K562 (cell line): ENCODE measurements around the gene SLC4A2. TPM values are rescaled to one million over a fixed set of nuclear protein-coding genes. Genes with fewer than 3 reads are reported as not detected.

Experiments used
- BACH1 ChIP-seq: fragments of 200-800 bp; sonication (Bioruptor generic); IDR thresholded peaks from 2 replicates; pipeline ENCODE4 v1.6.1; 2016; ENCODE audit warnings: missing genetic modification characterization, missing compliant biosample characterization
- CREM ChIP-seq: IDR thresholded peaks from 2 replicates; pipeline ENCODE4 v1.6.1; 2014; ENCODE audit warnings: antibody characterized with exemption, low read depth
- ELF2 ChIP-seq: fragments of 250-450 bp; sonication (Bioruptor Pico); IDR thresholded peaks from 2 replicates; pipeline ENCODE4 v1.5.0; 2021; ENCODE audit warnings: mild to moderate bottlenecking
- GTF2F1 ChIP-seq: IDR thresholded peaks from 2 replicates; pipeline ENCODE4 v1.6.1; 2011; ENCODE audit warnings: low read depth, low read length, improper control_type of control experiment
- HLTF ChIP-seq: fragments of 450-650 bp; IDR thresholded peaks from 2 replicates; pipeline ENCODE4 v1.6.1; 2016
- NFYB ChIP-seq: IDR thresholded peaks from 2 replicates; pipeline ENCODE4 v1.6.1; 2011; ENCODE audit warnings: mild to moderate bottlenecking, moderate library complexity; ENCODE audit not compliant: insufficient read length; ENCODE audit errors: extremely low read depth
- PML ChIP-seq: IDR thresholded peaks from 2 replicates; pipeline ENCODE4 v1.6.1; 2012; ENCODE audit warnings: low read length, inconsistent platforms
- POLR2AphosphoS5 ChIP-seq: IDR thresholded peaks from 2 replicates; pipeline ENCODE4 v1.6.1; 2011; ENCODE audit warnings: mild to moderate bottlenecking, low read depth, low read length, moderate library complexity; ENCODE audit not compliant: control insufficient read depth, insufficient read depth
- RHOXF2B ChIP-seq: fragments of 250-450 bp; sonication (Bioruptor Pico); conservative IDR thresholded peaks from 2 replicates; pipeline ENCODE4 v1.5.1; 2021
- SRF ChIP-seq, 2 experiments: fragments of 250-450, 450-650 bp in 1 of 2; sonication (Bioruptor Pico) in 1 of 2; sonication (generic) in 1 of 2; formaldehyde crosslinking; IDR thresholded peaks; 2 replicates each; pipeline versions ENCODE4 v1.5.0 to v1.5.1; 2020 to 2022; ENCODE audit warnings: mild to moderate bottlenecking in 1 of 2, missing genetic modification reagents in 1 of 2
- ZNF143 ChIP-seq: sonication (generic); formaldehyde crosslinking; IDR thresholded peaks from 2 replicates; pipeline ENCODE4 v1.9.0; 2022; ENCODE audit warnings: mild to moderate bottlenecking, missing genetic modification reagents
- ZNF217 ChIP-seq: sonication (generic); formaldehyde crosslinking; IDR thresholded peaks from 2 replicates; pipeline ENCODE4 v1.8.0; 2022; ENCODE audit warnings: mild to moderate bottlenecking, missing genetic modification reagents
- ZNF512 ChIP-seq: IDR thresholded peaks from 2 replicates; pipeline ENCODE4 v1.6.1; 2016; ENCODE audit warnings: missing genetic modification characterization, missing compliant biosample characterization
- ZNF639 ChIP-seq, 2 experiments: fragments of 200-800 bp in 1 of 2; sonication (Bioruptor generic) in 1 of 2; sonication (generic) in 1 of 2; formaldehyde crosslinking in 1 of 2; IDR thresholded peaks in 1 of 2; conservative IDR thresholded peaks in 1 of 2; 2 replicates each; pipeline versions ENCODE4 v1.5.0 to v1.6.1; 2016 to 2020; ENCODE audit warnings: missing compliant biosample characterization in 1 of 2, missing genetic modification characterization in 1 of 2, missing genetic modification reagents in 1 of 2
- ZNF668 ChIP-seq: fragments of 250-450 bp; sonication (Bioruptor Pico); IDR thresholded peaks from 2 replicates; pipeline ENCODE4 v1.8.0; 2022; ENCODE audit warnings: mild to moderate bottlenecking, inconsistent platforms
- ZNF699 ChIP-seq: fragments of 250-450 bp; sonication (Bioruptor Pico); IDR thresholded peaks from 2 replicates; pipeline ENCODE4 v1.8.0; 2021; ENCODE audit warnings: mild to moderate bottlenecking, moderate library complexity; ENCODE audit not compliant: insufficient replicate concordance
- ZNF75A ChIP-seq: fragments of 450-650 bp; formaldehyde crosslinking; IDR thresholded peaks from 2 replicates; pipeline ENCODE4 v1.4.0; 2020; ENCODE audit warnings: mild to moderate bottlenecking
- ZNF76 ChIP-seq: fragments of 250-450 bp; sonication (Bioruptor Pico); IDR thresholded peaks from 2 replicates; pipeline ENCODE4 v1.4.0; 2020; ENCODE audit warnings: mild to moderate bottlenecking, moderate library complexity, borderline replicate concordance
- polyA plus RNA-seq, 8 experiments: library from polyadenylated mRNA; depleted of rRNA in 4 of 8; stranded (reverse) in 5 of 8; unstranded in 3 of 8; fragments of >200 nt; fragmentation: Nextera tagmentation in 2 of 8; fragmentation: Illumina TruSeq in 1 of 8; extraction: Ambion mirVana in 2 of 8; extraction: Trizol in 1 of 8; gene quantifications; 2 replicates each; pipeline versions ENCODE4 v1.2.1 to v1.2.3, GENCODE V29; 2011 to 2014; ENCODE audit warnings: inconsistent platforms in 1 of 8, missing spikeins in 1 of 8
- total RNA-seq, 7 experiments: library from RNA; depleted of rRNA in 6 of 7; stranded (reverse); fragments of >200 nt in 6 of 7; fragmentation: Illumina TruSeq in 2 of 7; extraction: Trizol in 2 of 7; gene quantifications; 2 replicates each; pipeline versions ENCODE4 v1.2.1 to v1.2.3, GENCODE V29; 2011 to 2021; ENCODE audit warnings: low replicate concordance in 1 of 7
- TF ChIP-seq, protein P1 (sequence below): fragments of 250-450 bp; sonication (Bioruptor Pico); IDR thresholded peaks from 2 replicates; pipeline ENCODE4 v1.4.0; 2020; ENCODE audit warnings: mild to moderate bottlenecking, moderate library complexity
- TF ChIP-seq, protein P2 (sequence below): fragments of 200-800 bp; sonication (Bioruptor generic); IDR thresholded peaks from 2 replicates; pipeline ENCODE4 v1.6.1; 2017; ENCODE audit warnings: missing genetic modification characterization, missing compliant biosample characterization

SLC4A2 gene
- total and polyA plus RNA-seq, 9 of the 15 experiments (the other 6 are each of a cell fraction or from before 2014, with no cell fraction given), result 11.4 to 375 (median 130) TPM

- TF ChIP-seq SRF (CRISPR knock-in tag; IDR thresholded peaks at IDR 0.05), result no peak
- TF ChIP-seq GTF2F1, result 0 out of 2 replicates have a peak, but pooled peaks have one; percentile 12
- no peak for TF ChIP-seq ZNF217 (CRISPR knock-in tag)
- no peak for TF ChIP-seq NFYB
- TF ChIP-seq RHOXF2B (CRISPR knock-in tag), result no peak
- TF ChIP-seq ZNF668 (CRISPR knock-in tag), result no peak
- TF ChIP-seq BACH1 (tag), result no peak
- TF ChIP-seq PML, result peak; percentile 39; the same call in 1 of the 2 replicates
- TF ChIP-seq HLTF, result no peak
- TF ChIP-seq ZNF75A, result 0 out of 2 replicates have a peak, but pooled peaks have one; percentile 24
- TF ChIP-seq CREM, result no peak; the same call in 1 of the 2 replicates
- TF ChIP-seq ZNF512, result no peak
- no peak for TF ChIP-seq ZNF76 (CRISPR knock-in tag)
- TF ChIP-seq, protein P1, sequence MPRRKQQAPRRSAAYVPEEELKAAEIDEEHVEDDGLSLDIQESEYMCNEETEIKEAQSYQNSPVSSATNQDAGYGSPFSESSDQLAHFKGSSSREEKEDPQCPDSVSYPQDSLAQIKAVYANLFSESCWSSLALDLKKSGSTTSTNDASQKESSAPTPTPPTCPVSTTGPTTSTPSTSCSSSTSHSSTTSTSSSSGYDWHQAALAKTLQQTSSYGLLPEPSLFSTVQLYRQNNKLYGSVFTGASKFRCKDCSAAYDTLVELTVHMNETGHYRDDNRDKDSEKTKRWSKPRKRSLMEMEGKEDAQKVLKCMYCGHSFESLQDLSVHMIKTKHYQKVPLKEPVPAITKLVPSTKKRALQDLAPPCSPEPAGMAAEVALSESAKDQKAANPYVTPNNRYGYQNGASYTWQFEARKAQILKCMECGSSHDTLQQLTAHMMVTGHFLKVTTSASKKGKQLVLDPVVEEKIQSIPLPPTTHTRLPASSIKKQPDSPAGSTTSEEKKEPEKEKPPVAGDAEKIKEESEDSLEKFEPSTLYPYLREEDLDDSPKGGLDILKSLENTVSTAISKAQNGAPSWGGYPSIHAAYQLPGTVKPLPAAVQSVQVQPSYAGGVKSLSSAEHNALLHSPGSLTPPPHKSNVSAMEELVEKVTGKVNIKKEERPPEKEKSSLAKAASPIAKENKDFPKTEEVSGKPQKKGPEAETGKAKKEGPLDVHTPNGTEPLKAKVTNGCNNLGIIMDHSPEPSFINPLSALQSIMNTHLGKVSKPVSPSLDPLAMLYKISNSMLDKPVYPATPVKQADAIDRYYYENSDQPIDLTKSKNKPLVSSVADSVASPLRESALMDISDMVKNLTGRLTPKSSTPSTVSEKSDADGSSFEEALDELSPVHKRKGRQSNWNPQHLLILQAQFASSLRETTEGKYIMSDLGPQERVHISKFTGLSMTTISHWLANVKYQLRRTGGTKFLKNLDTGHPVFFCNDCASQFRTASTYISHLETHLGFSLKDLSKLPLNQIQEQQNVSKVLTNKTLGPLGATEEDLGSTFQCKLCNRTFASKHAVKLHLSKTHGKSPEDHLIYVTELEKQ (CRISPR knock-in tag), result no peak
- no peak for TF ChIP-seq ZNF143
- TF ChIP-seq, protein P2, sequence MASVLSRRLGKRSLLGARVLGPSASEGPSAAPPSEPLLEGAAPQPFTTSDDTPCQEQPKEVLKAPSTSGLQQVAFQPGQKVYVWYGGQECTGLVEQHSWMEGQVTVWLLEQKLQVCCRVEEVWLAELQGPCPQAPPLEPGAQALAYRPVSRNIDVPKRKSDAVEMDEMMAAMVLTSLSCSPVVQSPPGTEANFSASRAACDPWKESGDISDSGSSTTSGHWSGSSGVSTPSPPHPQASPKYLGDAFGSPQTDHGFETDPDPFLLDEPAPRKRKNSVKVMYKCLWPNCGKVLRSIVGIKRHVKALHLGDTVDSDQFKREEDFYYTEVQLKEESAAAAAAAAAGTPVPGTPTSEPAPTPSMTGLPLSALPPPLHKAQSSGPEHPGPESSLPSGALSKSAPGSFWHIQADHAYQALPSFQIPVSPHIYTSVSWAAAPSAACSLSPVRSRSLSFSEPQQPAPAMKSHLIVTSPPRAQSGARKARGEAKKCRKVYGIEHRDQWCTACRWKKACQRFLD (CRISPR knock-in tag), result 0 out of 2 replicates have a peak, but pooled peaks have one; percentile 47
- no peak for TF ChIP-seq ELF2 (CRISPR knock-in tag)
- 0 out of 2 replicates have a peak, but pooled peaks have one; percentile 5 for TF ChIP-seq POLR2AphosphoS5
- TF ChIP-seq ZNF639 (CRISPR knock-in tag; conservative IDR thresholded peaks at IDR 0.05 in 1 of 2, IDR thresholded peaks at IDR 0.05 in 1 of 2), result no peak
- no peak for TF ChIP-seq ZNF699 (CRISPR knock-in tag)
These were observed 41.9 kb upstream of the SLC4A2 start (continued) for GRCh38 chr7:151017370-151017952.
